ENCODE results near the gene DHX36.

DNA sequence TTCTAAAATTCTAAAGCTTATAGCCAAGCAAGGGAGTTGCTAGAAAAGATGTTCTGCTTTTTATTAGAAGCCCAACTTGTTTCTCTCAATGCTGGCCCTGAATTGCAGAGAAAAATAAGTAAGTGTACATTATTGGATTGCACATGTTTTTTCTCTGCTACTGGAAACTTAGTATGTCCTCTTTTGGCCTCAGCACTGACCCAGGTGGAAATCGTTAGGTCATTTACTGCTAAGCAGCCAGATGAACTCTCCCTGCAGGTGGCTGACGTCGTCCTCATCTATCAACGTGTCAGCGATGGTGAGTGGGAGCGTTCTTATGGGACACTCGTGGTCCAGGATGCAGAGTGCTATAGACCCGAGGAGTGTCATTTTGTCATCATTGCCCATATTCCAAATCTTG lies 69.8 kb downstream of the DHX36 start:
- TF ChIP-seq, protein P1, sequence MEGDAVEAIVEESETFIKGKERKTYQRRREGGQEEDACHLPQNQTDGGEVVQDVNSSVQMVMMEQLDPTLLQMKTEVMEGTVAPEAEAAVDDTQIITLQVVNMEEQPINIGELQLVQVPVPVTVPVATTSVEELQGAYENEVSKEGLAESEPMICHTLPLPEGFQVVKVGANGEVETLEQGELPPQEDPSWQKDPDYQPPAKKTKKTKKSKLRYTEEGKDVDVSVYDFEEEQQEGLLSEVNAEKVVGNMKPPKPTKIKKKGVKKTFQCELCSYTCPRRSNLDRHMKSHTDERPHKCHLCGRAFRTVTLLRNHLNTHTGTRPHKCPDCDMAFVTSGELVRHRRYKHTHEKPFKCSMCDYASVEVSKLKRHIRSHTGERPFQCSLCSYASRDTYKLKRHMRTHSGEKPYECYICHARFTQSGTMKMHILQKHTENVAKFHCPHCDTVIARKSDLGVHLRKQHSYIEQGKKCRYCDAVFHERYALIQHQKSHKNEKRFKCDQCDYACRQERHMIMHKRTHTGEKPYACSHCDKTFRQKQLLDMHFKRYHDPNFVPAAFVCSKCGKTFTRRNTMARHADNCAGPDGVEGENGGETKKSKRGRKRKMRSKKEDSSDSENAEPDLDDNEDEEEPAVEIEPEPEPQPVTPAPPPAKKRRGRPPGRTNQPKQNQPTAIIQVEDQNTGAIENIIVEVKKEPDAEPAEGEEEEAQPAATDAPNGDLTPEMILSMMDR (IDR thresholded peaks at IDR 0.05), result no peak
- TF ChIP-seq POLR2A (IDR thresholded peaks at IDR 0.05), result no peak
